Liver (tissue), 9 donors: Measurements from ENCODE around the gene SEMA4F. TPM values are rescaled to one million over a fixed set of nuclear protein-coding genes. Genes with fewer than 3 reads are reported as not detected.
A peak's percentile ranks its signal among the peaks of the same experiment; 100 is the strongest.

Experiments used
- DNase-seq: peaks from one replicate; pipeline ENCODE4 v3.0.0-alpha.2; 2017; ENCODE audit warnings: low spot score
- H3K27ac ChIP-seq, 2 donors: one replicate each; pipeline ENCODE4 v1.7.0; 2013; ENCODE audit warnings: inconsistent platforms in 2 of 2, low read length in 2 of 2, control low read depth in 1 of 2, low read depth in 1 of 2, mild to moderate bottlenecking in 1 of 2
- H3K27me3 ChIP-seq, 4 donors: one replicate each; pipeline versions ENCODE4 v1.6.1 to v1.7.0; 2013; ENCODE audit warnings: low read length in 3 of 4, inconsistent platforms in 1 of 4, mild to moderate bottlenecking in 1 of 4, moderate library complexity in 1 of 4; ENCODE audit not compliant: control insufficient read depth in 4 of 4, insufficient read depth in 4 of 4
- H3K36me3 ChIP-seq, 4 donors: one replicate each; pipeline versions ENCODE4 v1.6.1 to v1.7.0; 2013; ENCODE audit warnings: low read length in 3 of 4, mild to moderate bottlenecking in 3 of 4, low read depth in 1 of 4, moderate library complexity in 1 of 4; ENCODE audit not compliant: control insufficient read depth in 4 of 4, insufficient read depth in 3 of 4
- H3K4me1 ChIP-seq, 4 donors: one replicate each; pipeline versions ENCODE4 v1.6.1 to v1.7.0; 2013; ENCODE audit warnings: low read length in 3 of 4, mild to moderate bottlenecking in 3 of 4, moderate library complexity in 1 of 4; ENCODE audit not compliant: control insufficient read depth in 4 of 4, insufficient read depth in 4 of 4
- H3K4me3 ChIP-seq, 3 donors: one replicate each; pipeline versions ENCODE4 v1.6.1 to v1.7.0; 2013; ENCODE audit warnings: low read length in 3 of 3, control low read depth in 1 of 3, low read depth in 1 of 3, mild to moderate bottlenecking in 1 of 3
- H3K9ac ChIP-seq, 2 donors: one replicate each; pipeline ENCODE4 v1.7.0; 2013; ENCODE audit warnings: low read length in 2 of 2, mild to moderate bottlenecking in 2 of 2, moderate library complexity in 2 of 2, control low read depth in 1 of 2, low read depth in 1 of 2
- H3K9me3 ChIP-seq, 4 donors: one replicate each; pipeline versions ENCODE4 v1.6.1 to v1.7.0; 2013; ENCODE audit warnings: low read length in 3 of 4; ENCODE audit not compliant: control insufficient read depth in 4 of 4
- EGR1 ChIP-seq, 2 donors: IDR thresholded peaks; 2 replicates each; pipeline ENCODE4 v1.6.1; 2016 to 2018; ENCODE audit warnings: antibody characterized with exemption in 2 of 2, low read depth in 2 of 2
- FOXA2 ChIP-seq: IDR thresholded peaks from 2 replicates; pipeline ENCODE4 v1.6.1; 2016; ENCODE audit warnings: antibody characterized with exemption
- HNF4A ChIP-seq, 2 donors: conservative IDR thresholded peaks; 2 replicates each; pipeline ENCODE4 v1.6.1; 2016; ENCODE audit warnings: antibody characterized with exemption in 2 of 2, mild to moderate bottlenecking in 2 of 2
- HNF4G ChIP-seq: IDR thresholded peaks from 2 replicates; pipeline ENCODE4 v1.6.1; 2016; ENCODE audit warnings: antibody characterized with exemption
- JUND ChIP-seq, 2 donors: IDR thresholded peaks; 2 replicates each; pipeline ENCODE4 v1.6.1; 2016; ENCODE audit warnings: antibody characterized with exemption in 2 of 2
- RAD21 ChIP-seq, 2 donors: IDR thresholded peaks; 2 replicates each; pipeline ENCODE4 v1.6.1; 2016; ENCODE audit warnings: antibody characterized with exemption in 2 of 2, mild to moderate bottlenecking in 2 of 2
- RXRA ChIP-seq, 2 donors: IDR thresholded peaks; 2 replicates each; pipeline ENCODE4 v1.6.1; 2017 to 2018; ENCODE audit warnings: antibody characterized with exemption in 2 of 2, mild to moderate bottlenecking in 1 of 2
- SP1 ChIP-seq: IDR thresholded peaks from 2 replicates; pipeline ENCODE4 v1.6.1; 2018; ENCODE audit warnings: antibody characterized with exemption, mild to moderate bottlenecking
- TAF1 ChIP-seq: conservative IDR thresholded peaks from 2 replicates; pipeline ENCODE4 v1.6.1; 2016; ENCODE audit warnings: antibody characterized with exemption, mild to moderate bottlenecking
- YY1 ChIP-seq: IDR thresholded peaks from 2 replicates; pipeline ENCODE4 v1.6.1; 2016; ENCODE audit warnings: antibody characterized with exemption, mild to moderate bottlenecking
- WGBS: extraction: QIAGEN DNeasy Blood & Tissue Kit; methylation state at CpG from one replicate; pipeline ENCODE4 v1.1.7; 2013; 5-methylcytosine and 5-hydroxymethylcytosine counted together
- polyA plus RNA-seq, 2 donors: library from polyadenylated mRNA; stranded (reverse) in 1 of 2; unstranded in 1 of 2; fragments of 200-250 nt in 1 of 2; fragments of >200 nt in 1 of 2; fragmentation: Nextera tagmentation in 1 of 2; extraction: Ambion mirVana in 1 of 2; gene quantifications; one replicate each; pipeline versions ENCODE4 v1.2.1 to v1.2.3, GENCODE V29; 2013 to 2015
- total RNA-seq, 2 donors: library from RNA; depleted of rRNA; stranded (reverse); fragments of >200 nt; gene quantifications; one replicate each; pipeline ENCODE4 v1.2.3, GENCODE V29; 2014
- TF ChIP-seq, protein P1 (sequence below): IDR thresholded peaks from 2 replicates; pipeline ENCODE4 v1.6.1; 2016; ENCODE audit warnings: antibody characterized with exemption, mild to moderate bottlenecking
- TF ChIP-seq, protein P2 (sequence below): IDR thresholded peaks from 2 replicates; pipeline ENCODE4 v1.6.1; 2016; ENCODE audit warnings: antibody characterized with exemption
- TF ChIP-seq, protein P3 (sequence below): fragments of 150-350 bp; IDR thresholded peaks from 2 replicates; pipeline ENCODE4 v1.5.1; 2017; ENCODE audit warnings: improper control_type of control experiment, low read depth, low read length; ENCODE audit not compliant: missing input control
- TF ChIP-seq, protein P4 (sequence below): IDR thresholded peaks from 2 replicates; pipeline ENCODE4 v1.6.1; 2016; ENCODE audit warnings: antibody characterized with exemption
- TF ChIP-seq, protein P5 (sequence below): IDR thresholded peaks from 2 replicates; pipeline ENCODE4 v1.6.1; 2016; ENCODE audit warnings: antibody characterized with exemption
- donor health status: healthy.
- donor health status: healthy.
- donor health status: healthy.
- donor health status: healthy.
- donor health status: healthy.

The SEMA4F gene
- total and polyA plus RNA-seq, 4 donors, result 0.57 to 1.1 (median 0.96) TPM

DNA sequence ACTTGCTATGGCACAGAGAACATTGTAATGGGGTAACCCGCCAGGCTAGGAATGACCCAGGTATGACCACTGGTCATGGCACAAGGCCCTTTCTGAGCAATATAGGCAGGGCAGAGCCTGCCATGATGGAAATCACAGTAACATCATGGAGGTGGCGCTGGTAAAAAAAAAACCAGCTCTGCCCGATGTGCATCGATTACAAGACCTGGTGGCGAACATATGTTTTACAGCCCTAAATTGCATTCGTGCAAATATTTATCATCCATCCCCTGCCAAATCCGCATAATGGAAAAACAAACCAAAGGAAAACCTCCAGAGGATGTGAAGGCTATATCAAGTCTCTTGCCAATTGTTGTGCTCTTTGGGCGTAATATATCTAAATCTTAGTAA is 60.6 kb downstream of the SEMA4F start:
- H3K4me3 ChIP-seq, result no peak overlapping the region
- H3K27me3 ChIP-seq, result no peaks in the 10 kb centered on the region
- 30% methylated on average over 8 of the region's 8 CpGs for WGBS
- peaks cover 1 to 11% (median 6%) of the 10 kb centered on the region in 4 donors for H3K4me1 ChIP-seq
- no peaks in the 10 kb centered on the region for H3K36me3 ChIP-seq
- no peak overlapping the region for H3K27ac ChIP-seq
- TF ChIP-seq SP1, result no peak
- H3K9me3 ChIP-seq, result no peaks in the 10 kb centered on the region
- H3K9ac ChIP-seq, result no peak overlapping the region
- no peak for DNase-seq

DNA sequence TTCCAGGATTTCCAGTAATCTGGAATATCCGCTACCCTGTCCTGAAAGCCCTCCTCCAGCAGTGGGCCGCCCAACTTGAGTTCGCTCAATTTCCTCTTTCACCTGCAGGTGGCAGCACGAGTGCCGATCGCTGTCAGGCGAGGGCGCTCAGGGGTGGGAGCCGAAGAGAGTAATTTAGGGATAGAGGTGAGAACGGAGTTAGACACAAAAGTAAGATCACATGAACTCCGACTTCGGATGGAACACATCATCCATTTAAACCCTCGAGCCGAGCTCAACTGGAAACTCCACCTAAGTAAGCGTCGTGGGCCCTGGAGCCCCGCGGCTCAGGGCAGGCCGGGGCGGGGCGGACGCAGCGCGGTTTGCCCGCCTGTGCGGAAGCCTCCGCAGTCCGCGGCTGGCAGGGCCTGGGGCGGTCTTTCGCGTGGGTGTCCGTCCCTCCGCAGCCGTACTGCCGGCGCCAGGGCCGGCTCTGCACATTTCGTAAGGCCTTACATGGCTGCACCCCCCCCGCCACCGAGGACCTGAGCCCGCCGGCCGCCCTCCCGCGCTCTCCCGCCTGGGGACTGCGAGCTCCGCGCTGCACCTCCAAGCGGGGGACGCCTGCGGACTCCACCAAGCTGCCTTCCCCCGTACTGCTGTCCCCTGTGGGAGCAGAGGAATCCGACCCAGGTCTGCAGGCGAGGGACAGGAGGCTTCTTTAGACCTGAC is 61.2 kb downstream of the SEMA4F start:
- H3K4me3 ChIP-seq, result peak overlapping the region; percentile 46 to 66 (median 51)
- H3K9me3 ChIP-seq, result no peaks in the 10 kb centered on the region
- peak; percentile 81 for DNase-seq
- no peaks in the 10 kb centered on the region for H3K27me3 ChIP-seq
- H3K36me3 ChIP-seq, result no peaks in the 10 kb centered on the region
- H3K9ac ChIP-seq, result no peak overlapping the region
- WGBS, result under 1% methylated on average over 56 of the region's 56 CpGs
- H3K4me1 ChIP-seq, result peaks cover 1 to 11% (median 6%) of the 10 kb centered on the region in 4 donors
- no peak overlapping the region for H3K27ac ChIP-seq
- TF ChIP-seq, protein P1, sequence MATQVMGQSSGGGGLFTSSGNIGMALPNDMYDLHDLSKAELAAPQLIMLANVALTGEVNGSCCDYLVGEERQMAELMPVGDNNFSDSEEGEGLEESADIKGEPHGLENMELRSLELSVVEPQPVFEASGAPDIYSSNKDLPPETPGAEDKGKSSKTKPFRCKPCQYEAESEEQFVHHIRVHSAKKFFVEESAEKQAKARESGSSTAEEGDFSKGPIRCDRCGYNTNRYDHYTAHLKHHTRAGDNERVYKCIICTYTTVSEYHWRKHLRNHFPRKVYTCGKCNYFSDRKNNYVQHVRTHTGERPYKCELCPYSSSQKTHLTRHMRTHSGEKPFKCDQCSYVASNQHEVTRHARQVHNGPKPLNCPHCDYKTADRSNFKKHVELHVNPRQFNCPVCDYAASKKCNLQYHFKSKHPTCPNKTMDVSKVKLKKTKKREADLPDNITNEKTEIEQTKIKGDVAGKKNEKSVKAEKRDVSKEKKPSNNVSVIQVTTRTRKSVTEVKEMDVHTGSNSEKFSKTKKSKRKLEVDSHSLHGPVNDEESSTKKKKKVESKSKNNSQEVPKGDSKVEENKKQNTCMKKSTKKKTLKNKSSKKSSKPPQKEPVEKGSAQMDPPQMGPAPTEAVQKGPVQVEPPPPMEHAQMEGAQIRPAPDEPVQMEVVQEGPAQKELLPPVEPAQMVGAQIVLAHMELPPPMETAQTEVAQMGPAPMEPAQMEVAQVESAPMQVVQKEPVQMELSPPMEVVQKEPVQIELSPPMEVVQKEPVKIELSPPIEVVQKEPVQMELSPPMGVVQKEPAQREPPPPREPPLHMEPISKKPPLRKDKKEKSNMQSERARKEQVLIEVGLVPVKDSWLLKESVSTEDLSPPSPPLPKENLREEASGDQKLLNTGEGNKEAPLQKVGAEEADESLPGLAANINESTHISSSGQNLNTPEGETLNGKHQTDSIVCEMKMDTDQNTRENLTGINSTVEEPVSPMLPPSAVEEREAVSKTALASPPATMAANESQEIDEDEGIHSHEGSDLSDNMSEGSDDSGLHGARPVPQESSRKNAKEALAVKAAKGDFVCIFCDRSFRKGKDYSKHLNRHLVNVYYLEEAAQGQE, result no peak
- TF ChIP-seq, protein P2, sequence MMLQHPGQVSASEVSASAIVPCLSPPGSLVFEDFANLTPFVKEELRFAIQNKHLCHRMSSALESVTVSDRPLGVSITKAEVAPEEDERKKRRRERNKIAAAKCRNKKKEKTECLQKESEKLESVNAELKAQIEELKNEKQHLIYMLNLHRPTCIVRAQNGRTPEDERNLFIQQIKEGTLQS, result no peak
- TF ChIP-seq RXRA (IDR thresholded peaks at IDR 0.05), result peak in 1 of 2 donors; percentile 6
- no peak for TF ChIP-seq YY1
- TF ChIP-seq JUND (IDR thresholded peaks at IDR 0.05), result no peak
- no peak for TF ChIP-seq TAF1
- no peak for TF ChIP-seq FOXA2
- TF ChIP-seq, protein P3, sequence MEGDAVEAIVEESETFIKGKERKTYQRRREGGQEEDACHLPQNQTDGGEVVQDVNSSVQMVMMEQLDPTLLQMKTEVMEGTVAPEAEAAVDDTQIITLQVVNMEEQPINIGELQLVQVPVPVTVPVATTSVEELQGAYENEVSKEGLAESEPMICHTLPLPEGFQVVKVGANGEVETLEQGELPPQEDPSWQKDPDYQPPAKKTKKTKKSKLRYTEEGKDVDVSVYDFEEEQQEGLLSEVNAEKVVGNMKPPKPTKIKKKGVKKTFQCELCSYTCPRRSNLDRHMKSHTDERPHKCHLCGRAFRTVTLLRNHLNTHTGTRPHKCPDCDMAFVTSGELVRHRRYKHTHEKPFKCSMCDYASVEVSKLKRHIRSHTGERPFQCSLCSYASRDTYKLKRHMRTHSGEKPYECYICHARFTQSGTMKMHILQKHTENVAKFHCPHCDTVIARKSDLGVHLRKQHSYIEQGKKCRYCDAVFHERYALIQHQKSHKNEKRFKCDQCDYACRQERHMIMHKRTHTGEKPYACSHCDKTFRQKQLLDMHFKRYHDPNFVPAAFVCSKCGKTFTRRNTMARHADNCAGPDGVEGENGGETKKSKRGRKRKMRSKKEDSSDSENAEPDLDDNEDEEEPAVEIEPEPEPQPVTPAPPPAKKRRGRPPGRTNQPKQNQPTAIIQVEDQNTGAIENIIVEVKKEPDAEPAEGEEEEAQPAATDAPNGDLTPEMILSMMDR, result peak; percentile 80
- no peak for TF ChIP-seq HNF4A (conservative IDR thresholded peaks at IDR 0.05)
- TF ChIP-seq, protein P4, sequence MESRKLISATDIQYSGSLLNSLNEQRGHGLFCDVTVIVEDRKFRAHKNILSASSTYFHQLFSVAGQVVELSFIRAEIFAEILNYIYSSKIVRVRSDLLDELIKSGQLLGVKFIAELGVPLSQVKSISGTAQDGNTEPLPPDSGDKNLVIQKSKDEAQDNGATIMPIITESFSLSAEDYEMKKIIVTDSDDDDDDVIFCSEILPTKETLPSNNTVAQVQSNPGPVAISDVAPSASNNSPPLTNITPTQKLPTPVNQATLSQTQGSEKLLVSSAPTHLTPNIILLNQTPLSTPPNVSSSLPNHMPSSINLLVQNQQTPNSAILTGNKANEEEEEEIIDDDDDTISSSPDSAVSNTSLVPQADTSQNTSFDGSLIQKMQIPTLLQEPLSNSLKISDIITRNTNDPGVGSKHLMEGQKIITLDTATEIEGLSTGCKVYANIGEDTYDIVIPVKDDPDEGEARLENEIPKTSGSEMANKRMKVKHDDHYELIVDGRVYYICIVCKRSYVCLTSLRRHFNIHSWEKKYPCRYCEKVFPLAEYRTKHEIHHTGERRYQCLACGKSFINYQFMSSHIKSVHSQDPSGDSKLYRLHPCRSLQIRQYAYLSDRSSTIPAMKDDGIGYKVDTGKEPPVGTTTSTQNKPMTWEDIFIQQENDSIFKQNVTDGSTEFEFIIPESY, result no peak
- TF ChIP-seq, protein P5, sequence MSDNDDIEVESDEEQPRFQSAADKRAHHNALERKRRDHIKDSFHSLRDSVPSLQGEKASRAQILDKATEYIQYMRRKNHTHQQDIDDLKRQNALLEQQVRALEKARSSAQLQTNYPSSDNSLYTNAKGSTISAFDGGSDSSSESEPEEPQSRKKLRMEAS, result no peak
- TF ChIP-seq HNF4G, result no peak
- TF ChIP-seq EGR1 (IDR thresholded peaks at IDR 0.05; ENCODE audit: low read depth in 2 of 2), result no peak
- TF ChIP-seq RAD21 (IDR thresholded peaks at IDR 0.05), result peak; percentile 83 to 87
